DMS 273 (cell line): ENCODE data around the gene PCDHA1.
"Not testable (repeated sequence)": the region's sequence is repeated elsewhere in the genome, so short reads cannot be mapped to it uniquely, and the experiment has no call there.

ENCODE experiments used
- DNase-seq: peaks from one replicate; lab custom pipeline; 2025; ENCODE audit not compliant: unreplicated experiment; lab: John Stamatoyannopoulos, UW

Gene PCDHA1

GRCh38 chr5:140849831-140850634 is 64.1 kb downstream of the PCDHA1 start:
- not testable (repeated sequence) for DNase-seq

GRCh38 chr5:140855772-140856674 is 70.1 kb downstream of the PCDHA1 start, which contains the start of gene PCDHA10:
TSS of gene PCDHA10 (plus strand) at chr5:140855897. CDS start at chr5:140856049, 152 bp downstream.
- peak; percentile 26 for DNase-seq

- DNase-seq: no peak
These were observed 71.4 kb downstream of the PCDHA1 start for GRCh38 chr5:140857177-140857986.

DNA sequence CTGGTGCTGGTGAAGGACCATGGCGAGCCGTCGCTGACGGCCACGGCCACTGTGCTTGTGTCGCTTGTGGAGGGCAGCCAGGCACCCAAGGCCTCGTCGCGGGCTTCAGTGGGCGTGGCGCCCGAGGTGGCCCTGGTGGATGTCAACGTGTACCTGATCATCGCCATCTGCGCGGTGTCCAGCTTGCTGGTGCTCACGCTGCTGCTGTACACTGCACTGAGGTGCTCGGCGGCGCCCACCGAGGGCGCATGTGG is 72.0 kb downstream of the PCDHA1 start:
- no peak for DNase-seq

DNA sequence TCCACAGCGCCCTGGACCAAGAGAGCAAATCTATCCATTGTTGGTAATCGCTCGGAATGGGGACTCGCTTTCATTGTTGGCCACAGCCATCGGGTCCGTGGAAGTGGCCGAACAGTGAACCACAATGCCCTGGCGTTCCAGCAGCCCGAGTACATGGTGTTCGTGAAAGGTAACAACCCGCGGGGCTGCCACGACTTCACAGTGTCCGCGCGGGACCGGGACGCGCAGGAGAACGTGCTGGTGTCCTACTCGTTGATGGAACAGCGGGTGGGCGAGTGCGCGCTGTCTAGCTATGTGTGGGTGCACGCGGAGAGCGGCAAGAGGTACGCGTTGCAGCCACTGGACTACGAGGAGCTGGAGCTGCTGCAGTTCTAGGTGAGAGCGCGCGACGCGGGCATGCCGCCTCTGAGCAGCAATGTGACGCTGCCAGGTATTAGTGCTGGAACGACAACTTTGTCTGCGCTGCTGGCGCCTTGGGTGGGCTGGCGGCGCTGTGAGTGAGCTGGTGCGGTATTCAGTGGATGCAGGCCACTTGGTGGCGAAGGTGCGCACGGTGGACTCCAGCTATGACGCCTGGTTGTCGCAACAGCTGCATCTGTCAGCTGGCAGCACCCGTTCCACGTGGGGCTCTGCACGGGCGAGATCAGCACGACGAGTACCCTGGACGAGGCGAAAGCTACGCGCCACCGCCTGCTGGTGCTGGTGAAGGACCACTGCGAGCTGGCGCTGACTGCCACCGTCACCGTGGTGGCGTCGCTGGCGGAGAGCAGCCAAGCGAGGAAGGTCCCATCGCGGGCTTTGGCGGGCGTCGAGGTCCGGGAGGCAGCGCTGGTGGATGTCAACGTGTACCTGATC is 76.7 kb downstream of the PCDHA1 start:
- no peak for DNase-seq

DNA sequence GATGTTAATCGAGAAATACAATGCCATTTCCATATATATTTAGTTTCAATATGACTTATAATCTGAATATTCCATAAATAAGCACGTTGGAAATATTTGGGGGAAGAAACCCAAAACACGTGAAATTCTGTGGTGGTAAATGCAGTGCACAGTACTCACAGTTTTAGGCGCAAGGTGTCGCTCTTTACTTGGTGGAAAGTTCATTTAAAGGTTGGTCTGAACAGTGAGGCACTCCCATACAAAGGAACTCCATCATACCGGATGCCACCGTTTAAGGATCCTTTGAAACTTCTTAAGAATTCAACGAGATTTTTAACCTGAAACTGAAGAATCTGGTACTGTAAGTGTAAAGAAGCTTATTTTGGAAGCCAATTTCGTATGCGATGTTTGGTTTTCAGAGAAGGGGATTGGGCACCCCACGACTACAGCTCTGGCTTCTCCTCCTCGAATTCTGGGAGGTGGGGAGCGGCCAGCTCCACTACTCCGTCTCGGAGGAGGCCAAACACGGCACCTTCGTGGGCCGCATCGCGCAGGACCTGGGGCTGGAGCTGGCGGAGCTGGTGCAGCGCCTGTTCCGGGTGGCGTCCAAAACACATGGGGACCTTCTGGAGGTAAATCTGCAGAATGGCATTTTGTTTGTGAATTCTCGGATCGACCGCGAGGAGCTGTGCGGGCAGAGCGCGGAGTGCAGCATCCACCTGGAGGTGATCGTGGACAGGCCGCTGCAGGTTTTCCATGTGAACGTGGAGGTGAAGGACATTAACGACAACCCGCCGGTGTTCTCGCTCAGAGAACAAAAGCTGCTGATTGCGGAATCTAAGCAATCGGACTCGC is 83.0 kb downstream of the PCDHA1 start, which contains the start of gene PCDHA11:
Gene PCDHA11, plus strand, starts transcription at position 237 of the 834 bp plus-strand sequence. Its CDS starts 147 bp downstream, at position 384.
- peak; percentile 83 for DNase-seq

- DNase-seq: no peak
These were observed 83.6 kb downstream of the PCDHA1 start for GRCh38 chr5:140869555-140869886.

DNA sequence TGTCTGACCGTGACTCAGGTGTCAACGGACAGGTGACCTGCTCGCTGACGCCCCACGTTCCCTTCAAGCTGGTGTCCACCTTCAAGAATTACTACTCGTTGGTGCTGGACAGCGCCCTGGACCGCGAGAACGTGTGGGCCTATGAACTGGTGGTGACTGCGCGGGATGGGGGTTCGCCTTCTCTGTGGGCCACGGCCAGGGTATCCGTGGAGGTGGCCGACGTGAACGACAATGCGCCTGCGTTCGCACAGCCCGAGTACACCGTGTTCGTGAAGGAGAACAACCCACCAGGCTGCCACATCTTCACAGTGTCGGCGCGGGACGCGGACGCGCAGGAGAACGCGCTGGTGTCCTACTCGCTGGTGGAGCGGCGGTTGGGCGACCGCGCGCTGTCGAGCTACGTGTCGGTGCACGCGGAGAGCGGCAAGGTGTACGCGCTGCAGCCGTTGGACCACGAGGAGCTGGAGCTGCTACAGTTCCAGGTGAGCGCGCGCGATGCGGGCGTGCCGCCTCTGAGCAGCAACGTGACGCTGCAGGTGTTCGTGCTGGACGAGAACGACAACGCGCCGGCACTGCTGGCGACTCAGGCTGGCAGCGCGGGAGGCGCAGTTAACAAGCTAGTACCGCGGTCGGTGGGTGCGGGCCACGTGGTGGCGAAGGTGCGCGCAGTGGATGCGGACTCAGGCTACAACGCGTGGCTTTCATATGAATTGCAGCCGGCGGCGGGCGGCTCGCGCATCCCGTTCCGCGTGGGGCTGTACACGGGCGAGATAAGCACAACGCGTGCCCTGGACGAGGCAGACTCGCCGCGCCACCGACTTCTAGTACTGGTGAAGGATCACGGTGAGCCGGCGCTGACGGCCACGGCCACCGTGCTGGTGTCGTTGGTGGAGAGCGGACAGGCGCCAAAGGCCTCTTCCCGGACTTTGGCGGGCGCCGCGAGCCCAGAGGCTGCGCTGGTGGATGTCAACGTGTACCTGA is 84.6 kb downstream of the PCDHA1 start:
- no peak for DNase-seq

DNA sequence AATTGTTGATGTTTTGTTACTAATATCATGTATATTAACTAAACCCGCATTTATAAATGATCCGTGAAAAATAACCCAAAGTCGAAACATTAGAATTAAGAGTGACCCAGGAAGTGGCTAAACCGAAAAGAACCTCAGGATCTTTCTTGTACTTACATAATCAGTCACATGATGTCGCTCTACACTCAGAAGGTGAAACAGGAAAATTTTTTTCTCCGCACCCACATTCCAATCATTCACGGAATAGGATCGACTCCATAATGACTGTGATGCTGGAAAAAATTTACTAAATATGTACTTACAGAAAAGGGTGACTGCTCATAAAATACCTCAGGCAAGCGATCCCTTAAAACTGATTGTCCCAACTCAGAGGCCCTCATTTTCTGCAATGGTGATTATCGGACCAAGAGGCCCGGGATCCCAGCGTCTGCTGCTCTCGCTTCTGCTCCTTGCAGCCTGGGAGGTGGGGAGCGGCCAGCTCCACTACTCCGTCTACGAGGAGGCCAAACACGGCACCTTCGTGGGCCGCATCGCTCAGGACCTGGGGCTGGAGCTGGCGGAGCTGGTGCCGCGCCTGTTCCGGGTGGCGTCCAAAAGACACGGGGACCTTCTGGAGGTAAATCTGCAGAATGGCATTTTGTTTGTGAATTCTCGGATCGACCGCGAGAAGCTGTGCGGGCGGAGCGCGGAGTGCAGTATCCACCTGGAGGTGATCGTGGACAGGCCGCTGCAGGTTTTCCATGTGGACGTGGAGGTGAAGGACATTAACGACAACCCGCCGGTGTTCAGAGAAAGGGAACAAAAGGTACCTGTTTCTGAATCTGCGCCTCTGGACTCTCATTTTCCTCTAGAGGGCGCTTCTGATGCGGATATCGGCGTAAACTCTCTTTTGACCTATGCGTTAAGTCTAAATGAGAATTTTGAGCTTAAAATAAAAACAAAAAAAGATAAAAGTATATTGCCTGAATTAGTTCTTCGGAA is 89.4 kb downstream of the PCDHA1 start, which contains the start of gene PCDHA12:
Gene PCDHA12, plus strand, starts transcription at position 224 of the 981 bp plus-strand sequence. Its CDS starts 165 bp downstream, at position 389.
- no peak for DNase-seq

DNA sequence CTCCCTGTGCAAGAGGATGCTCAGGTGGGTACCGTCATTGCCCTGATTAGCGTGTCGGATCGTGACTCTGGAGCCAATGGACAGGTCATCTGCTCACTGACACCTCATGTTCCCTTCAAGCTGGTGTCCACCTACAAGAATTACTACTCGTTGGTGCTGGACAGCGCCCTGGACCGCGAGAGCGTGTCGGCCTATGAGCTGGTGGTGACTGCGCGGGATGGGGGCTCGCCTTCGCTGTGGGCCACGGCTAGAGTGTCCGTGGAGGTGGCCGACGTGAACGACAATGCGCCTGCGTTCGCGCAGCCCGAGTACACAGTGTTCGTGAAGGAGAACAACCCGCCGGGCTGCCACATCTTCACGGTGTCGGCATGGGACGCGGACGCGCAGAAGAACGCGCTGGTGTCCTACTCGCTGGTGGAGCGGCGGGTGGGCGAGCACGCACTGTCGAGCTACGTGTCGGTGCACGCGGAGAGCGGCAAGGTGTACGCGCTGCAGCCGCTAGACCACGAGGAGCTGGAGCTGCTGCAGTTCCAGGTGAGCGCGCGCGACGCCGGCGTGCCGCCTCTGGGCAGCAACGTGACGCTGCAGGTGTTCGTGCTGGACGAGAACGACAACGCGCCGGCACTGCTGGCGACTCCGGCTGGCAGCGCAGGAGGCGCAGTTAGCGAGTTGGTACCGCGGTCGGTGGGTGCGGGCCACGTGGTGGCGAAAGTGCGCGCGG is 90.8 kb downstream of the PCDHA1 start:
- not testable (repeated sequence) for DNase-seq

GRCh38 chr5:140877262-140877581 is 91.3 kb downstream of the PCDHA1 start:
- DNase-seq: no peak

GRCh38 chr5:140881889-140882590 is 96.1 kb downstream of the PCDHA1 start, which contains the start of gene PCDHA13:
TSS of gene PCDHA13 (plus strand) at chr5:140882124. CDS start at chr5:140882269, 145 bp downstream.
- peak; percentile 76 for DNase-seq

GRCh38 chr5:140882591-140882899 is 96.6 kb downstream of the PCDHA1 start:
- DNase-seq: peak; percentile 69

DNA sequence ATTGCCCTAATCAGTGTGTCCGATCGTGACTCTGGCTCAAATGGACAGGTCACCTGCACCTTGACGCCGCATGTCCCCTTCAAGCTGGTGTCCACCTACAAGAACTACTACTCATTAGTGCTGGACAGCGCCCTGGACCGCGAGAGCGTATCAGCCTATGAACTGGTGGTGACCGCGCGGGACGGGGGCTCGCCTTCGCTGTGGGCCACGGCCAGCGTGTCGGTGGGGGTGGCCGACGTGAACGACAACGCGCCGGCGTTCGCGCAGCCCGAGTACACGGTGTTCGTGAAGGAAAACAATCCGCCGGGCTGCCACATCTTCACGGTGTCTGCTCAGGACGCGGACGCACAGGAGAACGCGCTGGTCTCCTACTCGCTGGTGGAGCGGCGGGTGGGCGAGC is 97.4 kb downstream of the PCDHA1 start:
- DNase-seq: no peak

DNA sequence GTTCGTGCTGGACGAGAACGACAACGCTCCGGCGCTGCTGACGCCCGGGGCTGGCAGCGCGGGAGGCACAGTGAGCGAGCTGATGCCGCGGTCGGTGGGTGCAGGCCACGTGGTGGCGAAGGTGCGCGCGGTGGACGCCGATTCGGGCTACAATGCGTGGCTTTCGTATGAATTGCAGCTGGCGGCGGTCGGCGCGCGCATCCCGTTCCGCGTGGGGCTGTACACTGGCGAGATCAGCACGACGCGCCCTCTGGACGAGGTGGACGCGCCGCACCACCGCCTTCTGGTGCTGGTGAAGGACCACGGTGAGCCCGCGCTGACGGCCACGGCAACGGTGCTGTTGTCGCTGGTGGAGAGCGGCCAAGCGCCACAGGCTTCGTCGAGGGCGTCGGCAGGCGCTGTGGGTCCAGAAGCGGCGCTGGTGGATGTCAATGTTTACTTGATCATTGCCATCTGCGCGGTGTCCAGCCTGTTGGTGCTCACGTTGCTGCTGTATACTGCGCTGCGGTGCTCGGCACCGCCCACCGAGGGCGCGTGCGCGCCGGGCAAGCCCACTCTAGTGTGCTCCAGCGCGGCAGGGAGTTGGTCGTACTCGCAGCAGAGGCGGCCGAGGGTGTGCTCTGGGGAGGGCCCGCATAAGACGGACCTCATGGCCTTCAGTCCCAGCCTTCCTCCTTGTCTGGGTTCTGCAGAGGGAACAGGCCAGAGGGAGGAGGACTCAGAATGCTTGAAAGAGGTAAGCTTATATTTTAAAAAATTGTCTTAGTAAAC is 98.2 kb downstream of the PCDHA1 start:
- no peak for DNase-seq
